Inferior parietal cortex (tissue), 1 donor: Measurements from ENCODE around the gene ZBBX.

Source experiments
- DNase-seq: peaks from one replicate; pipeline ENCODE4 v3.0.0-alpha.2; 2016; ENCODE audit errors: extremely low spot score

Gene ZBBX

GRCh38 chr3:167305340-167305890 lies 74.7 kb downstream of the ZBBX start:
- DNase-seq, result no peak

- DNase-seq, result no peak
These were observed 76.0 kb downstream of the ZBBX start for GRCh38 chr3:167304077-167304476.

- DNase-seq, result no peak
These were observed 77.4 kb downstream of the ZBBX start for GRCh38 chr3:167302678-167303077.

DNA sequence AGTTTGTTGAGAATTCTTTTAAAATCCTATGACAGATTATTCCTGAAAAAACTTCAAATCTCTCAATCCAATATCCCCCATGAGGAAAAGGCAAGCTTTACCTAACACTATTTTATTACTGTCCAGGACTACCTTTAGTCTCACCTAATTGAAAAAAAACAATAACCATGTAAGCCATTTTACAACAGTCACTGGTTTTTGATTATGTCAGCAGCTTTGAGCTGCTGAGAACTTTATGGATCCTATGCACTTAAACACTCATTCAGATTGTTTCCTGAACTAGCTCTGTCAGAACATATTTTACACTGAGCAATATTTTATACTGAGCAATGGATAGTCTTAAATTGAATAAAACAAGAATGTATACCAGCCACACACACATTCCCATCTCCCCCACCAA lies 79.9 kb downstream of the ZBBX start:
- no peak for DNase-seq

GRCh38 chr3:167289435-167289834 lies 90.7 kb downstream of the ZBBX start:
- DNase-seq, result no peak

DNA sequence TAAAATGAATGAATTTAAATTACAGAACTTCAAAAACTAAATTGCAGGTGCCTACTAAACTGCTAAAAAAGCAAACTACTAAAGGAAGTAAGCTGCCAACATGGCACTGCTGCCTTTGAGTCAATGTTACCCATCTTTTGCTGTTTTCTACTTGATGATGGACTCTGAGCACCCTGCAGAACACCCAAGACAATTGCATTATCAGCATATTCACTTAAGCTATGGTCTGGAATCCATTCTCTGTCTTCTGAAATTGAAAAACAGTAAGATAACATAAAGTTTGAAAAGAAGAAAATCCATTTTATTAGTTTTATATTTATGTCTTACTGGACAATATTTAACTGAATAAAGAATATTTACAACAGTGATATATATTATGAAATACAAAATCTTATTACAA lies 91.4 kb downstream of the ZBBX start:
- no peak for DNase-seq

- no peak for DNase-seq
These were observed 92.8 kb downstream of the ZBBX start for GRCh38 chr3:167287308-167287707.

DNA sequence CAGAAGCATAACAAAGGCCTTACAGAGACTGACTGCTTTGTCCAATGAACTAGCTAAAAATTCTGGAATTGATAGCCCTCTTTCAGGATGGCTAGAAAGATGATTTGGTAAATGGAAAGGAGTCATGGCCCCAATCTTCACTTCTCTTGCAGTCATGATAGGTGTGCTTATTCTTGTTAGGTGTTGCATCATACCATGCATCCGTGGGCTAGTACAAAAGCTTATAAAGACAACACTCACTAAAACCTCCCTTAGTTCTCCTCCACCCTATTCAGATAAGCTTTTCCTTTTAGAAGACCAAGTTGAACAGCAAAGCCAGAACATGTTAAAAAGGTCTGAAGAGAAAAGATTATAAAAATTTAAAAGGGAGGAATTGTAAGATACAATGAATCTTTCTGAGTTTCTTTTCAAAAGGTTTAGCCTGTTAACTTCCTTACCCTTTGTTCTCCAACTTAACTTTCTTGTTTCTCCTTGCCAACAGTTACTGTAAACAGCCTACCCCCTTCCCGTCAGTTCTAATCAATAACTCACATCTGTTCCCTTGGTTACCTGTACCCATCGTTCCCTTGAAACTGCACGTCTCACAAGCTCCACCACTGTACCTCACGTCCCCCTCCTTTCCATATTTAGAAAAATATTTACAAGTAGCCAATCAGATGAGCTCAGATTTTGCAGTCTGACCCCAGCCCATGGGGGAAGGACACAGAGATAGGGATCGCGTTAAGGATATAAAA lies 105.8 kb downstream of the ZBBX start:
- no peak for DNase-seq

- no peak for DNase-seq
These were observed 127.1 kb downstream of the ZBBX start for GRCh38 chr3:167253037-167253436.

GRCh38 chr3:167251678-167252077 lies 128.4 kb downstream of the ZBBX start:
- DNase-seq, result no peak

- no peak for DNase-seq
These were observed 133.8 kb downstream of the ZBBX start for GRCh38 chr3:167246252-167246651.

DNA sequence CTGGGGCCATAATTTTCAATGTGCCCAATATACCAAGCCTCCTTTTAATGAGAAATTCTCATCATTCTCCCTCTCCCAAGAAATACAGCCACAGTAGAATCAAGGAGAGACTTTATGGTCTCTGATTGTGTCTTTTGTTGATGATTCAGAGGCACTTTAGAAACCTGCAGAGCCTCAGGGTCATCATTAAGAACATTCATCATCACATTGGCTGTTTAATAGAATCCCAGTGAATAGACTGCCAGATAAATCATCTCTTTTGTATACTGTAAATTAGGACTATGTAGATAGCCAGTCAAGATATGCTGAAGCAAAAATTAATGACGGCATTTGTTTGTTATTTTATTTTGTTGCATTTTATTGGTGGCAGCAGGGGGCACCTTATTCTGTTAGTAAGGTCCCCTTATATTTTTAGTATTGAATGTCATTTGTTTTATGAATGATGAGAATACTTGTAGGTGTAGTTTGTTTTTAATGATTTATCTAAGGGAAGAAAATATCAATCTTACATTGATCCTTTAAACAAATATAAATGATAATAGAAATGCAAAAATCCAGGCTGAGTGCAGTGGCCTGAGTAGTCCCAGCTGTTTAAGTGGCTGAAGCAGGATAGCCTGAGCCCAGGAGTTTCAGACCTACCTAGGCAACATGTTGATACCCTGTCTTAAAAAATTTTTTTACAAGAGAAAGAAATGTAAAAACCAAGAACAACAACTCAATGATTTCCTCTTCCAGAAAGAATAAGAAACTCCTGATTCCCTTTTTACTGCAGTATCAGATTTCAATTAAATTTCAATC lies 138.8 kb downstream of the ZBBX start:
- no peak for DNase-seq

DNA sequence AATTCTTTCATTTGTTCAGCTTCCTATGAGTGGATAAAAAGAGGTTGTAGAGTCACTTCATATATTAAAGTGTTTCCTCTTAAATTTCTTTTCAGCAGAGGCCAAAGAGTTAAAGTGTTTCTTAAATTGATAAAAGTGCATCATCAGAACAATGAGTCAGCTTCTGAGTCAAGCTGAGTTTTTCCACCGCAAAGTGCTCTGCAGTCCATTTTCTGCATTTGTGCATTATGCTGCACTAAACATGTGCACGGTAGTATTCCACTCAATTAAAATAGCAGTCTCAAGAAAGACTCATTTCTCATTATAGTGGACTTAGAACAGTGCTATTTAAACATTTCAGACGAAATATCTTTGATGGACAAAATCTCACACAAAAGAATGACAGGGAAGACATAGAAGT lies 152.0 kb downstream of the ZBBX start:
- DNase-seq, result no peak

DNA sequence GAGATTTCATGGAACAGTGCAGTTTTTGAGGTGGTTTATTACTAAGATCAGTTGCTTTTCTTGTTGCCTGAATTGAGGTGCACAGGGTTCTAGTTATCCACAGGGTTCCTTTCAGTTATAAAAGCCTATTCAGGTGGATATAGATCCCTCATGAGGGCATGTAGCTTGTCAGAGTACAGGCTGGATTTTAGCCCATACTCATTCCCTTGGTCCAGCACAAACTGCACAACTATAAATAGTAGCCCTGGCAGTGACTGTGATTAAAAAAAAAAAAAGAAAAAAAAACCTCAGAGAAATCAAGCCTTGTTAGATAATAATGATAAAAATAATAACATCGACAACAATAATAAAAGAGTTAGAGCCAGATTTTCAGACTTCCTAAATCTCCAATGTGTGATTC lies 154.3 kb downstream of the ZBBX start:
- DNase-seq, result no peak

DNA sequence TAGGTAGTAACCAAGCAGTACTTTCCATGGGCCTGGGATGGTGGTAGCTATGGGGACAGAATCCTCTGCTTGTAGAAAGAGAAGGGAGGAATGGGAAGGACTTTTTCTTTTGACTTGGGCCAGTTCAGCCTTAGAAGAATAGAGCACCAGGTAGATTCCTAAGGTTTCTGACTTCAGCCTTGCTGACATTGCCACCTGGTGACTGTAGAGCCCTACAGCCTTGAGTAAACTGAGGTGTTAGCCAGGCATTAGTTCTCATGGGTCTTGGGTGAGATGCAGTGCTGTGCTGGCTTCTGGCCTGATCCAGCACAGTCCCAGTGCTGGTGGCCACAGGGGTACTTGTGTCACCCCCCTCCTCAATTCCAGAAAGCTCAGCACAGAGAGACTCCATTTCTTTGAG lies 171.1 kb downstream of the ZBBX start:
- DNase-seq, result no peak

GRCh38 chr3:167203062-167203461 lies 177.0 kb downstream of the ZBBX start:
- DNase-seq, result no peak

DNA sequence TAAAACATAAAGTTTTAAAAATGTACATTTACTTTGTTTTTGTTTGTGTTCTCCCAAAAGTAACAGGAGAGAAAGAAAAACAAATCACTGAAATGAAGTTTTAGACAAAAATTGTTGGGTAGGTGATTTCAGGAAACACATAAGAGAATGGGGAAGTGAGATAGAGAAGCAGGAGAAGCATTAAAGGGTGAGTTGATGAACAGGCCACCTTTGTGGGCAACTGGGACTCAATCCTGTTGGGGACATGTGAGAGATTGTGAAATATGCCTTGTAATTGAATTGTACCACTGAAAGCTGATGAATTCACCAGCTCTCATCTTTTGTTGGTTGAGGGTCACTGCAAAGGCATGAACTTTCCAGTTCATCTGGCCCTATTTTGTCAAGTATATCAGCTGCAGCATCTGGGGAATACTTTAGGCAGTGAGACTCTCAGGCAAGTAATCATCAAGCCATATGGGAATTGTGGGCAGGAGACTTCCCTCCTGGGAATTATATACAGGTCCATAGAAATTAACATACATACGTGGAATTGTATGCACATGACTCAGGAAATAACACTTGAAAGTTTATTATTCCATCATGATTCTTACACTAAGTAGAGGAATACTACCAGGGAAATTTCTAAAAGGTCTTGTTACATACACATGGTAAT lies 181.0 kb downstream of the ZBBX start:
- no peak for DNase-seq
